ENCODE results near the gene TNFSF13.

Gene TNFSF13

GRCh38 chr17:7575959-7576358 is 17.4 kb downstream of the TNFSF13 start:
- no peak for TF ChIP-seq CTCF (IDR thresholded peaks at IDR 0.05; ENCODE audit: control extremely low read depth, extremely low read depth, low read depth, missing control alignments)
- CTCF ChIA-PET, result interaction anchor here (1.7 kb wide), 1 partner anchor 39 kb away, joined by 7 read pairs; the partner anchor contains the start of gene FXR2
- POLR2A ChIA-PET, result interaction anchor here (0.6 to 4.3 kb wide), 7 partner anchors 8 to 596 kb away, joined by 3 to 32 read pairs (median 4); partner anchors contain the start of gene MPDU1
- DNase-seq (ENCODE audit: extremely low spot score), result no peak

GRCh38 chr17:7576432-7576937 is 17.9 kb downstream of the TNFSF13 start:
- CTCF ChIA-PET, result interaction anchor here (0.9 kb wide), 1 partner anchor 111 kb away, joined by 3 read pairs; the partner anchor contains the start of gene TP53
- no peak for TF ChIP-seq CTCF (IDR thresholded peaks at IDR 0.05; ENCODE audit: control extremely low read depth, extremely low read depth, low read depth, missing control alignments)
- no peak for DNase-seq (ENCODE audit: extremely low spot score)
- POLR2A ChIA-PET, result interaction anchor here (0.9 to 4.3 kb wide), 3 partner anchors 8 to 130 kb away, joined by 4 to 32 read pairs (median 5); partner anchors contain the start of gene MPDU1

GRCh38 chr17:7577327-7578199 is 19.0 kb downstream of the TNFSF13 start:
- POLR2A ChIA-PET, result interaction anchor here (0.7 kb wide), 1 partner anchor 215 kb away, joined by 3 read pairs; no protein-coding TSS in a partner anchor
- CTCF ChIA-PET, result interaction anchor here (0.9 to 4.0 kb wide), 3 partner anchors 12 to 224 kb away, joined by 3 to 17 read pairs (median 3); partner anchors contain the start of genes SOX15 and TP53
- TF ChIP-seq CTCF (IDR thresholded peaks at IDR 0.05; ENCODE audit: control extremely low read depth, extremely low read depth, low read depth, missing control alignments), result no peak
- DNase-seq (ENCODE audit: extremely low spot score), result no peak

- no peak for TF ChIP-seq CTCF (IDR thresholded peaks at IDR 0.05; ENCODE audit: control extremely low read depth, extremely low read depth, low read depth, missing control alignments)
- peak; percentile 81 for DNase-seq (ENCODE audit: extremely low spot score)
- ChIA-PET CTCF (interaction anchor here (0.8 to 4.0 kb wide), 5 partner anchors 10 to 183 kb away, joined by 3 to 17 read pairs (median 3); partner anchors contain the start of genes SOX15 and TP53), POLR2A (interaction anchor here (0.6 to 1.5 kb wide), 6 partner anchors 12 to 250 kb away, joined by 3 to 6 read pairs (median 3); partner anchors contain the start of genes POLR2A, TMEM256, TNFSF13 and TP53)
Observed at GRCh38 chr17:7579001-7579833, 20.7 kb downstream of the TNFSF13 start, which contains the start of gene CD68. Gene CD68 (plus strand): TSS chr17:7579638. CDS start chr17:7579678, 40 bp downstream.

- POLR2A ChIA-PET, result interaction anchor here (0.6 to 1.5 kb wide), 8 partner anchors 11 to 250 kb away, joined by 3 to 7 read pairs (median 4); partner anchors contain the start of genes POLR2A, TMEM256 and TP53
- no peak for DNase-seq (ENCODE audit: extremely low spot score)
Observed at GRCh38 chr17:7579834-7580603, 21.5 kb downstream of the TNFSF13 start.

More at GRCh38 chr17:7579834-7580603, 21.5 kb downstream of the TNFSF13 start:
- CTCF ChIA-PET, result interaction anchor here (0.8 to 4.0 kb wide), 6 partner anchors 9 to 184 kb away, joined by 3 to 17 read pairs (median 3); partner anchors contain the start of genes SOX15 and TP53
- no peak for TF ChIP-seq CTCF (IDR thresholded peaks at IDR 0.05; ENCODE audit: control extremely low read depth, extremely low read depth, low read depth, missing control alignments)
